Peyer's patch (tissue), 4 donors: ENCODE results near the gene LAMC1. TPM values are rescaled to one million over a fixed set of nuclear protein-coding genes. Genes with fewer than 3 reads are reported as not detected.

Experiments used
- DNase-seq, 3 donors: peaks; one replicate each; pipeline ENCODE4 v3.0.0-alpha.2; 2017 to 2019
- H3K27ac ChIP-seq, 4 donors: fragments of 200-600 bp; sonication (generic); one replicate each; pipeline ENCODE4 v1.5.1; 2016 to 2019
- H3K27me3 ChIP-seq, 2 donors: fragments of 200-600 bp; sonication (generic); one replicate each; pipeline ENCODE4 v1.5.1; 2019
- H3K36me3 ChIP-seq, 3 donors: fragments of 200-600 bp; sonication (generic); one replicate each; pipeline ENCODE4 v1.5.1; 2016 to 2019
- H3K4me1 ChIP-seq, 4 donors: fragments of 200-600 bp; sonication (generic); one replicate each; pipeline ENCODE4 v1.5.1; 2016 to 2019
- H3K4me3 ChIP-seq, 4 donors: fragments of 200-600 bp; sonication (generic); 1 replicate in 3 of 4; 2 replicates in 1 of 4; pipeline ENCODE4 v1.5.1; 2016 to 2019; ENCODE audit warnings: mild to moderate bottlenecking in 1 of 4
- H3K9me3 ChIP-seq, 4 donors: fragments of 200-600 bp; sonication (generic); one replicate each; pipeline ENCODE4 v1.5.1; 2016 to 2019; ENCODE audit warnings: mild to moderate bottlenecking in 1 of 4
- POLR2A ChIP-seq, 2 donors: fragments of 450-650 bp; IDR thresholded peaks; one replicate each; pipeline ENCODE4 v1.5.1; 2017; ENCODE audit warnings: antibody characterized with exemption in 2 of 2, mild to moderate bottlenecking in 2 of 2, moderate library complexity in 2 of 2
- total RNA-seq, 4 donors: library from RNA; depleted of rRNA; stranded (reverse); fragments of >200 nt; gene quantifications; one replicate each; pipeline ENCODE4 v1.1.0, GENCODE V29; 2016
- TF ChIP-seq, protein P1 (sequence below), 6 experiments: fragments of 450-650 bp in 4 of 6; fragments of 200-600 bp in 2 of 6; sonication (generic) in 1 of 6; IDR thresholded peaks; one replicate each; pipeline ENCODE4 v1.5.1; 2017 to 2019; ENCODE audit warnings: antibody characterized with exemption in 6 of 6, mild to moderate bottlenecking in 3 of 6, moderate library complexity in 1 of 6

Gene LAMC1
- total RNA-seq, 4 donors from 2014 or later: 46.4 to 291 (median 121) TPM

DNA sequence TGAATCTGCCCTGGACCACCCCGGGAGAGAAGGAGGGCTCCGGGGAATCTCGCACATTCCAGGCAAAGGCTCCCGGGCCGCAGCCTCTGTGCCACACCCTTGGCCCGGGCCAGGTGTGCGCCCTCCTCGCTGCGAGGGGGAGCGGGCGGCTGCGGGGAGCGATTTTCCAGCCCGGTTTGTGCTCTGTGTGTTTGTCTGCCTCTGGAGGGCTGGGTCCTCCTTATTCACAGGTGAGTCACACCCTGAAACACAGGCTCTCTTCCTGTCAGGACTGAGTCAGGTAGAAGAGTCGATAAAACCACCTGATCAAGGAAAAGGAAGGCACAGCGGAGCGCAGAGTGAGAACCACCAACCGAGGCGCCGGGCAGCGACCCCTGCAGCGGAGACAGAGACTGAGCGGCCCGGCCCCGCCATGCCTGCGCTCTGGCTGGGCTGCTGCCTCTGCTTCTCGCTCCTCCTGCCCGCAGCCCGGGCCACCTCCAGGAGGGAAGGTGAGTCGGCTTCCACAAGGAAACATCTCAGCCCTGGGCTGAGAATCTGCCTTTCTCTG is 162.8 kb downstream of the LAMC1 start, which contains the start of gene LAMC2:
LAMC2 (plus strand) TSS at position 324 of the 550 bp plus-strand sequence; CDS start at position 413, 89 bp downstream.
- Histone ChIP-seq H3K4me1 (no peaks in the 10 kb centered on the region), H3K36me3 (no peaks in the 10 kb centered on the region), H3K9me3 (no peaks in the 10 kb centered on the region), H3K27ac (peak within 1 kb of the TSS in 3 of 4 donors; percentile 48 to 84 (median 75)), H3K4me3 (peak within 1 kb of the TSS in 3 of 4 donors; percentile 30 to 62 (median 56)), H3K27me3 (no peaks in the 10 kb centered on the region)
- peak; percentile 72 to 74 for TF ChIP-seq POLR2A (IDR thresholded peaks at IDR 0.05)
- TF ChIP-seq, protein P1, sequence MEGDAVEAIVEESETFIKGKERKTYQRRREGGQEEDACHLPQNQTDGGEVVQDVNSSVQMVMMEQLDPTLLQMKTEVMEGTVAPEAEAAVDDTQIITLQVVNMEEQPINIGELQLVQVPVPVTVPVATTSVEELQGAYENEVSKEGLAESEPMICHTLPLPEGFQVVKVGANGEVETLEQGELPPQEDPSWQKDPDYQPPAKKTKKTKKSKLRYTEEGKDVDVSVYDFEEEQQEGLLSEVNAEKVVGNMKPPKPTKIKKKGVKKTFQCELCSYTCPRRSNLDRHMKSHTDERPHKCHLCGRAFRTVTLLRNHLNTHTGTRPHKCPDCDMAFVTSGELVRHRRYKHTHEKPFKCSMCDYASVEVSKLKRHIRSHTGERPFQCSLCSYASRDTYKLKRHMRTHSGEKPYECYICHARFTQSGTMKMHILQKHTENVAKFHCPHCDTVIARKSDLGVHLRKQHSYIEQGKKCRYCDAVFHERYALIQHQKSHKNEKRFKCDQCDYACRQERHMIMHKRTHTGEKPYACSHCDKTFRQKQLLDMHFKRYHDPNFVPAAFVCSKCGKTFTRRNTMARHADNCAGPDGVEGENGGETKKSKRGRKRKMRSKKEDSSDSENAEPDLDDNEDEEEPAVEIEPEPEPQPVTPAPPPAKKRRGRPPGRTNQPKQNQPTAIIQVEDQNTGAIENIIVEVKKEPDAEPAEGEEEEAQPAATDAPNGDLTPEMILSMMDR (IDR thresholded peaks at IDR 0.05): peak in 3 of 6 experiments; percentile 44 to 49 (median 49)
- peak in 2 of 3 donors; percentile 78 to 83 for DNase-seq

DNA sequence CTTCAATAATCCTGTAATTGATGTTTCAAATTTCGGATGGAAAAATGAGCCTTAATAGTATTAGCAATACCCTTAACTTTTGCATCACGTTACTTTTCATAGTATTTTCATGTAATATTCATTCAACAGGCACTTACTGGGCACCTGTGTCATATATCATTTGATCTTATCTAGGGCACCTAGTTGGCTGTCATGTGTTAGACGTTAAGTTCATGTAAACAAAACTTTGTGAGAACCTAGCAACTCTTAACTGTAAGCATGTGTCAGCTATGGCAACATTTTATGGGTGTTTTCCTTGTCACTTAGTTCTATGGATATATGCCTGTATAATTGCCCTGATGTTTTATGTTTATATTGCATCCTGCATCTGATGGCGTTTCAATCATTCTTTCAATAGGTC is 163.6 kb downstream of the LAMC1 start:
- no peaks in the 10 kb centered on the region for H3K36me3 ChIP-seq
- no peaks in the 10 kb centered on the region for H3K9me3 ChIP-seq
- H3K27ac ChIP-seq: peak overlapping the region in 3 of 4 donors; percentile 48 to 84 (median 75)
- no peak for DNase-seq
- no peak for TF ChIP-seq POLR2A (IDR thresholded peaks at IDR 0.05)
- TF ChIP-seq, protein P1 (IDR thresholded peaks at IDR 0.05): no peak
- peak overlapping the region in 2 of 4 donors; percentile 56 to 62 for H3K4me3 ChIP-seq
- H3K27me3 ChIP-seq: no peaks in the 10 kb centered on the region
- no peaks in the 10 kb centered on the region for H3K4me1 ChIP-seq

DNA sequence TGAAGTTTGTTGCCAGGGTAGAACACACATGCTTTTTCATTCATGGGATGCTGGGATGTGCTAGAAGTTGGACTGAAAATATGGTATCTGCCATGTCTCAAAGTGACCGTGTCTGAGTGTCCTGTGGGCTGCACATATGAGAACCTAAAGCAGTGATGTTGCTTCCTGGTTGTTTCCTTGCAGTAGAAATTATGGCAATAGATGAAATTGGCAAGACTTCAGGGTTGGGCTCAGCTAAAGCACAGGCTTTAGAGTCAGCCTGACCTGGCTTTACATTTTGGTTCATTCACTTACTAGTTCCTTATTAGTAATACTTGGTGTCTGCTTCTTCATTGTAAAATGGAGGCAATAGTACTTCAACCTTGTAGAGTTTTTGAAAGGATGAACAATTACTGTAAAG is 165.0 kb downstream of the LAMC1 start:
- H3K9me3 ChIP-seq: no peaks in the 10 kb centered on the region
- no peak for DNase-seq
- no peaks in the 10 kb centered on the region for H3K36me3 ChIP-seq
- H3K27me3 ChIP-seq: no peaks in the 10 kb centered on the region
- no peak overlapping the region for H3K4me3 ChIP-seq
- TF ChIP-seq, protein P1 (IDR thresholded peaks at IDR 0.05): no peak
- no peak for TF ChIP-seq POLR2A (IDR thresholded peaks at IDR 0.05)
- H3K4me1 ChIP-seq: no peaks in the 10 kb centered on the region
- H3K27ac ChIP-seq: no peak overlapping the region

DNA sequence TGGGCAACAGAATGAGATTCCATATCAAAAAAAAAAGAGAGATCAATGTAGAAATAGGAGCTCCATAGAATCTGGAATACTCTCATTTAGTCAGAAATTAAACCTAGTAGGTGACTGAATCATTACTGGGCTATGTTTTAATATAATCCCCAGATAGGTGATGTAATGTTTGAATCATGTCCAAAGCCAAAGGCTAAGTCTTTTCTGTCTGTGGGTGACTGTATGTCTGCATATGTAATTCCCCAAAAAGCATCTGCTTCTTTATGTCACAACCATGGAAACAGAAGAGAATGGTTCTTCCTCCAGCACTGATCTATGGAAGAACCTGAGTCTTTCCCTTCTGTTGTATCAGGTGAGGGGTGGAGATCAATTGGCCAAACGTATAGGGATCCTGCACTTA is 168.6 kb downstream of the LAMC1 start:
- DNase-seq: no peak
- H3K4me1 ChIP-seq: peaks cover 0 to 8% (median 0%) of the 10 kb centered on the region in 4 donors
- H3K4me3 ChIP-seq: no peak overlapping the region
- TF ChIP-seq, protein P1 (IDR thresholded peaks at IDR 0.05): no peak
- no peak for TF ChIP-seq POLR2A (IDR thresholded peaks at IDR 0.05)
- no peaks in the 10 kb centered on the region for H3K27me3 ChIP-seq
- H3K36me3 ChIP-seq: no peaks in the 10 kb centered on the region
- no peak overlapping the region for H3K27ac ChIP-seq
- no peaks in the 10 kb centered on the region for H3K9me3 ChIP-seq

DNA sequence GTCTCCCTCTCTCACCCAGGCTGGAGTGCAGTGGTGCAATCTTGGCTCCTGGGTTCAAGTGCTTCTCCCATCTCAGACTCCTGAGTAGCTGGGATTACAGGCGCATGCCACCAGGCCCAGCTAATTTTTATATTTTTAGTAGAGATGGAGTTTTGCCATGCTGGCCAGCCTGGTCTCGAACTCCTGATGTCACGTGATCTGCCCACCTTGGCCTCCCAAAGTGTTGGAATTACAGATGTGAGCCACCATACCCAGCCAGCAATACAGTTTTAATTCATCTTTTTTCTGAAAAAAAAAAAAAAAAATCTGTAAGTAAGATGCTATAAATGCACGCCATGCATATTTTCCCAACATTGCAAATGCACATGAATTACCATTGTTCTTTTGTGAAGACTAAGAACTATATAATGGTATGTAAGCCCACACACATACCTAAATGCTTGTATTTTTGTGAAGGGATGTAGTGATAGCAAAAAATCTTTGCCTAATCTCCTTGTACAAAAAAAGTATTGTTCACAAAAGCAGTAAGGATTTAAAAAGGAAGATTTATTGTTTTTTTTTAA is 170.8 kb downstream of the LAMC1 start:
- Histone ChIP-seq H3K4me1 (peaks cover 0 to 8% (median 0%) of the 10 kb centered on the region in 4 donors), H3K36me3 (no peaks in the 10 kb centered on the region), H3K4me3 (no peak overlapping the region), H3K27ac (no peak overlapping the region), H3K9me3 (no peaks in the 10 kb centered on the region), H3K27me3 (no peaks in the 10 kb centered on the region)
- no peak for DNase-seq
- TF ChIP-seq, protein P1 (IDR thresholded peaks at IDR 0.05): no peak
- TF ChIP-seq POLR2A (IDR thresholded peaks at IDR 0.05): no peak
